NCI-H1105 treated with DMSO at 0.1 percent for 48 hours (cell line): ENCODE results near the gene GRK2.

ENCODE experiments used
- DNase-seq: peaks from one replicate; lab custom pipeline; 2025; lab: John Stamatoyannopoulos, UW

The GRK2 gene

GRCh38 chr11:67270256-67271204, 4.3 kb downstream of the GRK2 start:
- no peak for DNase-seq

DNA sequence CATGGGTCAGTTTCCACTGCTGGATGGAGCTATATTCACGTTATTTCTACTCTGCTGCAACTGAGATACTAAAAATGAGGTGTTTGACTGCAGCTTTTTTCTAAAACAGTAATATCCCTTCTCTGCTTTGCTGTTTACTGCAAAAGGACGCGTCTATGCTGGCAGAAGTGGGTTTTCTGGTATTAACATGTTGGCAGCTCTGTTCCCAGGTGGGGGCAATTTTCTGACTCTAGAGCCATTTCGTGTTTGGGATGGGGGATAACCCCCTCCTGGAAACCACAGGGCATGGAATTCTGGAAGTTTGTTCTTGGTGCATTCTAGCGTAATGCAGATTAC, 4.9 kb downstream of the GRK2 start:
- DNase-seq = no peak

DNA sequence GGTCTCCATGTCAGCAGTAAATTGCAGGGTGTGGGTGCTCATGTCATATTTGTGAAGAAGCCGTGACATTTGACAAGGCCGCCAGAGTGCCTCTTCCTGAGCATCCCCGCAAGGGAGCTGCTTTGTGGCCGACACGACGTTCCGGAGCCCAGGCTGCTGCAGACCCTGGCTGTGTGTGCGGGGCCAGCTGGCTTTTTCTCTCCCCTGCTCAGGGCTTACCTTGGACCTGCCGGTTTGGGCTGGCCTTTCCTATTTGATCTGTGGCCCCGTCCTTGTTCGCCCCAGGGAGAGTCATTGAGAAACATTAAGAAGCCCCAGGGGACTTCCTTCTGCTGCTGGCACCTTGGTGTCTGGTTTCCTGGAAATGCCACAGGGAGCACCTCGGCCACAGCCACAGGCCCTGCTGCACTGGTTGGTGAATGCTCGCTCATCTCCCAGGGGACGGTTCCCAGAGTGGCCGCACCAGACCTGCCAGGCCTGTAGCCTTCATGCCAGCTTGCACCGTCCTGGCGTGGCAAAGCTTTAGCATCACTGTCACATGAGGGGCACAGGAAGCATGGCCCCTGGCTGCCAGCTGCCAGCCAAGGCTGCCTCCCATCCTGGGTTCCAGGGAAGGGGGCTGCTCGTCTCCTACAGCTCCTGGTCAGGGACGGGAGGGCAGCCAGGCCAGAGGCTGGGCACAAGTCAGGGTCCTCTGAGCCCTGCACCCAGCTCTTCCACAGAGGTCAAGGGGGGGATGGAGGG, 5.4 kb downstream of the GRK2 start:
- no peak for DNase-seq

DNA sequence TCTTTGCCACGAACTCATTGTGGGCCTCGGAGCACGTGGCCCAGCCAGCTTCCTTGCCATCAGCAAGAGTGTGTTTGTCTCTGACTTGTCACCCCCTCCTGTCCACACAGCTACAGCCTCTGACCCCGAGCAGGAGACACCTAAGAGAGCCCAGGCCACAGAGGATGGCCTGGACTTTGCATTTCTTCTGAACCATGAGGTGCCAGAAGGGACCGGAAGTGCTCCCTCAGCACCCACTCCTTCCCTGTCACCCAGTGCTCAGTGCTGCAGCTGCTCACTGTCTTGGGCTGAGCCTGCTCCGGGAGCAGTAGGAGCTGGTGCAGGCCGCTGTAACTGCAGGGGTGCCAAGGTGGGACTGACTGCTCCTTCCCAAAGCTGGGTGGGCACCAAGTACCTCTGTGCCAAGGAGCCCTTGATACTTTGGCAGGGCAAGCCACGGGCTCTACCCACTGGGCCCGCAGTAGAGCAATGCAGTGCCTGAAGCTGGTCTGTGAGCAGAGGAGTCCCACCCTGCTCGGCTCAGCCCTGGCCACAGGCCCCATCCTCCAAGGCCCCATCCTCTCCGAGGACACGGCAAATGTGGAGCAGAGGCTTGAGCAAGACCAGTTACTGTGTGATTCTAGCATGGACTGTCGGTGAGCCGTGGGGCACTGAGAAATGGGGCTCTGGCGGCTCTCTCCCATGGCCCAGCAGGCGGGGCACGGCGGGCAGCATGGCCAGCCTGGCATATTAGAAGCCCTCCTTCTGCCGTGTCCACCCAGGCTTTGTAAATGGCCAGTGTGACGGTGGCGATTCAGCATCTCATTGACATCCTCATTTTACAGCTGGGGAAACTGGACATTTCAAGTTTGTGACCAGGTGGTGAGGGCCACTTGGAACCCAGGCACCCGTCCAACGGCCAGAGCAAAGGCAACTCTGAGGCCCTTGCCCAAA, 6.3 kb downstream of the GRK2 start:
- no peak for DNase-seq

DNA sequence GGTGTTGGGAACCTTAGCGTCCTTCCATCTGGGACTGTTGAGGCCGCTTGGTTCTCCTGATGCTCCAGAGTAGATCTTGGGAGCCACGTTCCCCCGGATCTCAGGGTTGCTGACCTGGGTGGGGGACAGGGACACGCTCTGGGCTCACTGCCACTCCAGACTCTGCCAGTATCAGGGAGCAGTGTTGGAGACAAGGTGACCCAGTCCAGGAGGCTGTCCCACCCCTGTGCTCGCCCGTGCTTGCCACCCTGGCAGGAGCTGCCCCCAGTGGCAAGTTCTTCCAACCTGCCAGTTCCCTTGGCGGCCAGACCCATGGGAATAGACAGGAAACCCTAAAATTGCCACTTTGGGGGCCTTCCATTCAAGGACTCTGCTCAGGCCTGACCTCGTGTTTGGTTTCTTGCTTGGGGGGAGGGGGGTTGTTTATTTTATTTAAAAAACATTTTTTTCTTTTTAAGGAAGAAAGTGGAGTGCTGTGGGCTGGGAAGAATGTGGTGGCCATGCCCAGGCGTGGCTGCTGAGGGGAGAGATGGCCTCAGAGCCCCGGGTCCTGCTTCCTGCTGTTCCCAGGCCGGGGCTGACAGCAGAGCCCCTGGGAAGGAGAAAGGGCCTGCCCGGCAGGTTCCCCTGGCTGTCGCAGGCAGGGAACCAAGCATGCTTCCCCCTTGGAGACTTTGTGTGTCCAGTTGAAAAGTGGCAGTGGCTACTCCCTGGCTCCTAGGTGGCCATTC, 7.2 kb downstream of the GRK2 start:
- no peak for DNase-seq

GRCh38 chr11:67274768-67275605, 8.7 kb downstream of the GRK2 start:
- DNase-seq = no peak

GRCh38 chr11:67275606-67276409, 9.5 kb downstream of the GRK2 start:
- DNase-seq = no peak

GRCh38 chr11:67276781-67277230, 10.5 kb downstream of the GRK2 start:
- DNase-seq = no peak

DNA sequence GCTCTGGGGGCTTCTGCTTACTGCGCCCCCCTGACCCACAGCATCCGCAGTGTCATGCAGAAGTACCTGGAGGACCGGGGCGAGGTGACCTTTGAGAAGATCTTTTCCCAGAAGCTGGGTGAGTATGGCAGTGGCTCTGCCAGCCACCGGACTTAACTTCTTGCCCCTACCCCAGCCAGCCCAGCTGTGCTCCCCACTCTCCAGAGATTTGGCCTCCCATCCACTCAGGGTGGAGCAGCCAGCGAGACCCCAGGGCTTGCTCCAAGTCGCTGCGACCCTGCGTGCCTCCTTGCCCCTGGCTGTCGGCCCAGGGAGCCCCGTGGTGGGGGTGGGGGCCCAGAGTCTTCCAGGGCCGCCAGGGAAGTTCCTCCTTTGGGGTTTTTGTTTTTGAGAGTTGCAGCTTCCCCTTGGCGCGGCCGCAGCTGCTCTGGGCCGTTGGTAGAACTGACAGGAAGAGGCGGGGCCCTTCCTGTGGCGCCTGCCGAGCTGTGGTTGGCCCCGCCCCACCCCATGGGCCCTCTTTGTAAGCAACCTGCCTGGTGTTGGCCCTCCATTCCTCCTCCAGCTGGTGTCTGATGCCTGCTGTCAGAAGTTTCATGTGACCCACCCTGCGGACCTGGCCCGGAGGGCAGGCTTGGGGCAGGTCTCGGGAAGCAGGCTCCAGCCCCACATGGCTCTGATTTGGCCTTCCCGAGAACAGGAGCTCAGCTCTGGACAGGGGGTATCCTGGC, 11.1 kb downstream of the GRK2 start:
- DNase-seq = no peak

DNA sequence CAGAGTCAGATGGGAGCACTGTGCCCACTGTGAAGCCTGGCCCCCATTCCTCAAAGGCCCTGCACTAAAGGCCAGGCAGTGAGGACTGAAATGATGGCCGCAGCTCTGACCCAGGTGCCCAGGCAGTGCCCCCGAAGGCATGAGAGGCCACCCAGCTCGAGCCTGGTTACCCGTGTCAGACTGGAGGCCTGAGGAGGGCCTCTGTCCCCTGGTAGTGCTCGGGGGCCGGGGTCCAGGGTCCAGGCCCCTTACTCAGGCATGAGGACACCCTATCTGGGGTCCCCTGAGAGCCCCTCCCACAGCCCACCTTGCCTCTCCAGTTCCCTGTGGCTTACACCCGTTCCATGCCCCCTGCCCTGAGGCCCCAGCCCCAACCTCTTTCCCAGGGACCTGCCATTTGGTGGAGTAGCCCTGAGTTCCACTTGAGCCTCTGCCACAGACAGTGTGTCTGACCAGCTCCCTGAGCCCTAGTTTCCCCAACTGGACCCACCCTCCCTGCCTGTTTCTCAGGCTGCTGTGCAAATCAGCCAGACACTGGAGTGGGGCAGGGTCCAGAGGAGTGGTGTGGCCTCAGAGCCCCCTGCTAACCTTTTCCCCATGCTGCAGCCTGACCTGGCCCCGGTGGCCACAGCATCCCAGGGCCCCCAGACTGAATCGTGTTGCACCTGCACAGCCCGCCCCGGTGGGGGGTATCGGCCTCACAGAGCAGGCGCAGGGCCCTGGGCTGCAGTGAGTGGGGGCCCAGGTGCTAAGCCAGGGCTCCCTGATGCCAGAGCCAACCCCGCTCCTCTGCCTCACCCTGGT, 12.1 kb downstream of the GRK2 start:
- DNase-seq = no peak

GRCh38 chr11:67278939-67279588, 12.8 kb downstream of the GRK2 start:
- DNase-seq = no peak

- no peak for DNase-seq
These were observed 13.5 kb downstream of the GRK2 start for GRCh38 chr11:67279589-67280340.

DNA sequence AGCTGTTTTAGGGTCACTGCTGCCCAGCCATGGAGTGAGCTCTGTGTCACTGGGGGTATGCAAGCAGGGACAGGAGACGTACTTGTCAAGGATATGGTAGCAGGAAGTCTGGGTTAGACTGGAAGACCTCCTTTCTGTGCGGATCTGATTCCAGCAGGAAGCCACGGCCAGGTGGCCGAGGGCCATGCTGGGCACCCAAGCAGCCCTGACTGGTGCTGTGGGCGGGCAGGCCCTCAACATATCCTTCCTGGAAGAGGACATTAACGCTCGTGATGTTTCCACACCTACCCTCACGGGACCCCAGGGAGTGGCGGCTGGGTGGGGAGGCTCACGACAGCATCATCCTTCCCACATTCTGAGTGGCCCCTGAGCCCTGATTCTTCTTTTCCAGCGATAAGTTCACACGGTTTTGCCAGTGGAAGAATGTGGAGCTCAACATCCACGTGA, 14.1 kb downstream of the GRK2 start:
- no peak for DNase-seq

DNA sequence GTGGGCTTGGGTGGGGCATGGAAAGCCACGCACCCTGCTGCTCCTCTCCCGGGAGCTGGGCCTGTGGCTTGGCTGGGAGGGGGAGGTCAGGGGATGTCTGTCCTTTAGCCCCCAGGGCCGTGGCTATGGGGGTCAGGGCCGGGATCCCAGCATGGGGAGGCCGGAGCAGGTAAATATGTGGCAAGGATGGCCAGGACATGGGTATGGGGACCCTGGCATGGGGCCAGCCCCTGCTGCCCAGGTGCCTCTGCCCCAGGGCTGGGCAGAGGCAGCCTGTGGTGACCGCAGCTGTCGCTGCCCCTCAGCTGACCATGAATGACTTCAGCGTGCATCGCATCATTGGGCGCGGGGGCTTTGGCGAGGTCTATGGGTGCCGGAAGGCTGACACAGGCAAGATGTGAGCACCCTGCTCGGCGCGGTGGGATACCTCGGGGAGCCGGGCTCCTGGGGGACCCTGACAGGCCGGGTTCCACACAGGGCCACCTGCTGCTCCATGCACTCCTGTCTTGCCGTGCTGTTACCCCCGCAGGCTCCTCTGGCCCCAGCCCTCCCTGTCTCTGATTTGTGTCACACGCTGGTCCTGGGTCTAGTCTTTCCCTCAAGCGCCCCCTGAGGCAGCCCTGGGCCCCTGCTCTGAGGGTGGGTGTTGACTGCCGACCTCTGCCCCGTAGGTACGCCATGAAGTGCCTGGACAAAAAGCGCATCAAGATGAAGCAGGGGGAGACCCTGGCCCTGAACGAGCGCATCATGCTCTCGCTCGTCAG, 14.7 kb downstream of the GRK2 start:
- DNase-seq = no peak

DNA sequence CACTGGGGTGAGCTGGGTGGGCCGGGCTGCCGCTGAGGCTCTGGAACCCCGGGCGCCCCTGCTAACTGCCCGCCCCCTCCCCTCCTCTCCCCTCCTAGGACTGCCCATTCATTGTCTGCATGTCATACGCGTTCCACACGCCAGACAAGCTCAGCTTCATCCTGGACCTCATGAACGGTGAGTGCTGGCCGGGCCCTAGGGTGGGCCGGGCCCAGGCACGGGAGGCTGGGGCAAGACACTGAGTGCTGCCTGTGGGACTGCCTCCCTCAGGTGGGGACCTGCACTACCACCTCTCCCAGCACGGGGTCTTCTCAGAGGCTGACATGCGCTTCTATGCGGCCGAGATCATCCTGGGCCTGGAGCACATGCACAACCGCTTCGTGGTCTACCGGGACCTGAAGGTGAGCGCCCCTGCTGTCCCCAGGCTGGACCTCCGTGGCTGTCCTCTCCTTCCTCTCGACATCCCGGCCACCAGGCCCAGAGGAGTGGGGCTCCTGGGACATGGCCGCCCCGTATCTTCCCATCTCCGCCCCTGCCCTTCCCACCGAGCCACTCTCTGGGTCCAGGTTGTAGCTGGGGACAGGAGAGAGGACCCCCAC, 15.4 kb downstream of the GRK2 start:
- no peak for DNase-seq
